HepG2 (cell line): ENCODE measurements around the gene ATP10D. TPM values are rescaled to one million over a fixed set of nuclear protein-coding genes. Genes with fewer than 3 reads are reported as not detected.

Source experiments
- ARNT ChIP-seq: fragments of 450-650 bp; IDR thresholded peaks from 2 replicates; pipeline ENCODE4 v1.6.1; 2017
- ATF7 ChIP-seq, 2 experiments: fragments of 450-650 bp in 1 of 2; sonication (generic) in 1 of 2; formaldehyde crosslinking in 1 of 2; IDR thresholded peaks; 2 replicates each; pipeline versions ENCODE4 v1.4.0 to v1.6.1; 2016 to 2020; ENCODE audit warnings: antibody characterized with exemption in 1 of 2, mild to moderate bottlenecking in 1 of 2, missing genetic modification reagents in 1 of 2
- CBX1 ChIP-seq: IDR thresholded peaks from one replicate; pipeline ENCODE4 v1.6.1; 2016; ENCODE audit warnings: antibody characterized with exemption, low read depth
- GATAD1 ChIP-seq: IDR thresholded peaks from 2 replicates; pipeline ENCODE4 v1.6.1; 2016; ENCODE audit warnings: missing genetic modification reagents, missing compliant biosample characterization
- GATAD2A ChIP-seq: IDR thresholded peaks from 2 replicates; pipeline ENCODE4 v1.6.1; 2016
- HCFC1 ChIP-seq: fragments of 150-350 bp; IDR thresholded peaks from 2 replicates; pipeline ENCODE4 v1.6.1; 2014; ENCODE audit warnings: low read depth, low read length
- HOXD1 ChIP-seq: sonication (generic); formaldehyde crosslinking; IDR thresholded peaks from 2 replicates; pipeline ENCODE4 v1.5.0; 2020; ENCODE audit warnings: missing genetic modification reagents
- NCOA1 ChIP-seq: sonication (generic); formaldehyde crosslinking; IDR thresholded peaks from 2 replicates; pipeline ENCODE4 v1.9.0; 2021; ENCODE audit warnings: missing genetic modification reagents
- NR3C1 ChIP-seq: sonication (generic); formaldehyde crosslinking; IDR thresholded peaks from 2 replicates; pipeline ENCODE4 v1.4.0; 2020; ENCODE audit warnings: missing genetic modification reagents
- PLRG1 ChIP-seq: fragments of 450-650 bp; conservative IDR thresholded peaks from 2 replicates; pipeline ENCODE4 v1.6.1; 2016
- RELA ChIP-seq: sonication (generic); formaldehyde crosslinking; IDR thresholded peaks from 2 replicates; pipeline ENCODE4 v1.4.0; 2020; ENCODE audit warnings: missing genetic modification reagents
- SKI ChIP-seq: fragments of 450-650 bp; IDR thresholded peaks from one replicate; pipeline ENCODE4 v1.6.1; 2018; ENCODE audit warnings: mild to moderate bottlenecking; ENCODE audit not compliant: partially characterized antibody
- SOX6 ChIP-seq, 2 experiments: fragments of 450-650 bp in 1 of 2; sonication (generic) in 1 of 2; formaldehyde crosslinking in 1 of 2; IDR thresholded peaks; 2 replicates each; pipeline versions ENCODE4 v1.4.0 to v1.6.1; 2017 to 2020; ENCODE audit warnings: antibody characterized with exemption in 1 of 2, mild to moderate bottlenecking in 1 of 2, missing genetic modification reagents in 1 of 2
- SRSF9 ChIP-seq: fragments of 200-400 bp; formaldehyde crosslinking; IDR thresholded peaks from 2 replicates; pipeline ENCODE4 v1.6.1; 2018; ENCODE audit warnings: borderline replicate concordance, mild to moderate bottlenecking, low read depth, low read length; ENCODE audit not compliant: insufficient read depth, poor library complexity, severe bottlenecking
- U2AF1 ChIP-seq: fragments of 200-400 bp; formaldehyde crosslinking; optimal IDR thresholded peaks from 2 replicates; pipeline ENCODE3; 2017; ENCODE audit warnings: mild to moderate bottlenecking, low read depth, low read length
- ZBTB8A ChIP-seq: sonication (generic); formaldehyde crosslinking; IDR thresholded peaks from 2 replicates; pipeline ENCODE4 v1.4.0; 2020; ENCODE audit warnings: mild to moderate bottlenecking, low read depth, missing genetic modification reagents, borderline replicate concordance
- ZMYM2 ChIP-seq: sonication (generic); formaldehyde crosslinking; IDR thresholded peaks from 2 replicates; pipeline ENCODE4 v1.8.0; 2022; ENCODE audit warnings: mild to moderate bottlenecking, missing genetic modification reagents
- ZNF101 ChIP-seq: sonication (generic); formaldehyde crosslinking; IDR thresholded peaks from 2 replicates; pipeline ENCODE4 v1.4.0; 2020; ENCODE audit warnings: mild to moderate bottlenecking, low read depth, missing genetic modification reagents, borderline replicate concordance
- ZNF124 ChIP-seq: sonication (generic); formaldehyde crosslinking; IDR thresholded peaks from 2 replicates; pipeline ENCODE4 v1.4.0; 2020; ENCODE audit warnings: missing genetic modification reagents
- ZNF546 ChIP-seq: sonication (generic); formaldehyde crosslinking; conservative IDR thresholded peaks from 2 replicates; pipeline ENCODE4 v1.8.1; 2023; ENCODE audit warnings: mild to moderate bottlenecking, missing genetic modification reagents
- ZNF589 ChIP-seq: sonication (generic); formaldehyde crosslinking; conservative IDR thresholded peaks from 2 replicates; pipeline ENCODE4 v1.8.0; 2022; ENCODE audit warnings: mild to moderate bottlenecking, moderate library complexity, missing genetic modification reagents
- ZNF614 ChIP-seq: IDR thresholded peaks from 2 replicates; pipeline ENCODE4 v1.6.1; 2018; ENCODE audit warnings: missing biosample characterization, missing genetic modification reagents, inconsistent platforms, borderline replicate concordance
- ZNF674 ChIP-seq: sonication (generic); formaldehyde crosslinking; IDR thresholded peaks from 2 replicates; pipeline ENCODE4 v1.5.0; 2020; ENCODE audit warnings: low read depth, mild to moderate bottlenecking, missing genetic modification reagents
- ZNF768 ChIP-seq: sonication (generic); formaldehyde crosslinking; IDR thresholded peaks from 2 replicates; pipeline ENCODE4 v1.4.0; 2020; ENCODE audit warnings: missing genetic modification reagents
- polyA plus RNA-seq, 8 experiments: library from polyadenylated mRNA; depleted of rRNA in 3 of 8; stranded (reverse) in 7 of 8; unstranded in 1 of 8; fragments of >200 nt; fragmentation: Illumina TruSeq in 4 of 8; extraction: Trizol in 4 of 8; gene quantifications; 2 replicates each; pipeline versions ENCODE4 v1.2.1 to v1.2.3, GENCODE V29; 2011 to 2016; ENCODE audit warnings: low read depth in 4 of 8, missing spikeins in 1 of 8, mixed read lengths in 1 of 8; ENCODE audit not compliant: insufficient read depth in 1 of 8
- total RNA-seq, 5 experiments: library from RNA; depleted of rRNA; stranded (reverse); fragments of >200 nt; fragmentation: Illumina TruSeq; extraction: Trizol; gene quantifications; 2 replicates each; pipeline ENCODE4 v1.2.3, GENCODE V29; 2016; ENCODE audit warnings: low read depth in 1 of 5
- TF ChIP-seq, protein P1 (sequence below): sonication (generic); formaldehyde crosslinking; IDR thresholded peaks from 2 replicates; pipeline ENCODE4 v1.4.0; 2020; ENCODE audit warnings: missing genetic modification reagents
- TF ChIP-seq, protein P2 (sequence below): sonication (generic); formaldehyde crosslinking; IDR thresholded peaks from 2 replicates; pipeline ENCODE4 v1.5.1; 2020; ENCODE audit warnings: missing genetic modification reagents, mild to moderate bottlenecking, borderline replicate concordance
- TF ChIP-seq, protein P3 (sequence below): sonication (generic); formaldehyde crosslinking; IDR thresholded peaks from 2 replicates; pipeline ENCODE4 v1.5.0; 2020; ENCODE audit warnings: missing genetic modification reagents

Gene ATP10D
- total and polyA plus RNA-seq, 2 of the 13 experiments (the other 11 are each of a cell fraction or from before 2014, with no cell fraction given), result 2.2 to 9.8 TPM

DNA sequence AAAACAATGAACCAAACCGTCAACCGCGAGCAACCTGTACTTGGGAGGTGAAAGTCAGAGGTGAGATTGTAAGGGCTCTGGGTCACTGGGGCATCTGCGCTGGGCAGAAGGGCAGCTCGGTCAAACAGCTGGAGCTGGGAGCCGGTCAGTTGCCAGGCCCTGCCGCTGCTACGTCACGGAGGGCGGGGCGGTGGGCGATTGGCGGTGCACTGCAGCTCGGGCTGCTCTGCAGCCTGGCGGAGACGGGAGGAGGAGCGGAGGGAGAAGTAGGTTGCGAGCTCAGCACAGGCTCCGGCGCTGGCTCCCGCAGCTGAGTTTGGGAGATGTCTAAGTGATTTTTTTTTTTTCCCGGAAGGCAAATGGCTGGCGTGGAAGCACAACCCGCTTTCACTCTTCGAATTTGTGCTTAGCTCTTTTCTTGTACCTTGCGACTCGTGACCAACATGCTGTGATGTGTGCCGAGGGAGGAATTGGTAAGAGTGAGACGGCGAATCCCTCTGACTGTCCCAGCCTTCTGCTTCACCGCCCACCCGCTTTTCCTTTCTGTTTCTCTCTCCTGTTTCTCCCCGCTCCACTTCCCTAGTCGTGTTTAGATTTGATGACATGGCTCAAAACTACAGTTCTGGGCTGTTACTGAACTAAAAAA lies at the start of gene ATP10D (continued):
- TF ChIP-seq, protein P1, sequence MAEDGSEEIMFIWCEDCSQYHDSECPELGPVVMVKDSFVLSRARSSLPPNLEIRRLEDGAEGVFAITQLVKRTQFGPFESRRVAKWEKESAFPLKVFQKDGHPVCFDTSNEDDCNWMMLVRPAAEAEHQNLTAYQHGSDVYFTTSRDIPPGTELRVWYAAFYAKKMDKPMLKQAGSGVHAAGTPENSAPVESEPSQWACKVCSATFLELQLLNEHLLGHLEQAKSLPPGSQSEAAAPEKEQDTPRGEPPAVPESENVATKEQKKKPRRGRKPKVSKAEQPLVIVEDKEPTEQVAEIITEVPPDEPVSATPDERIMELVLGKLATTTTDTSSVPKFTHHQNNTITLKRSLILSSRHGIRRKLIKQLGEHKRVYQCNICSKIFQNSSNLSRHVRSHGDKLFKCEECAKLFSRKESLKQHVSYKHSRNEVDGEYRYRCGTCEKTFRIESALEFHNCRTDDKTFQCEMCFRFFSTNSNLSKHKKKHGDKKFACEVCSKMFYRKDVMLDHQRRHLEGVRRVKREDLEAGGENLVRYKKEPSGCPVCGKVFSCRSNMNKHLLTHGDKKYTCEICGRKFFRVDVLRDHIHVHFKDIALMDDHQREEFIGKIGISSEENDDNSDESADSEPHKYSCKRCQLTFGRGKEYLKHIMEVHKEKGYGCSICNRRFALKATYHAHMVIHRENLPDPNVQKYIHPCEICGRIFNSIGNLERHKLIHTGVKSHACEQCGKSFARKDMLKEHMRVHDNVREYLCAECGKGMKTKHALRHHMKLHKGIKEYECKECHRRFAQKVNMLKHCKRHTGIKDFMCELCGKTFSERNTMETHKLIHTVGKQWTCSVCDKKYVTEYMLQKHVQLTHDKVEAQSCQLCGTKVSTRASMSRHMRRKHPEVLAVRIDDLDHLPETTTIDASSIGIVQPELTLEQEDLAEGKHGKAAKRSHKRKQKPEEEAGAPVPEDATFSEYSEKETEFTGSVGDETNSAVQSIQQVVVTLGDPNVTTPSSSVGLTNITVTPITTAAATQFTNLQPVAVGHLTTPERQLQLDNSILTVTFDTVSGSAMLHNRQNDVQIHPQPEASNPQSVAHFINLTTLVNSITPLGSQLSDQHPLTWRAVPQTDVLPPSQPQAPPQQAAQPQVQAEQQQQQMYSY (CRISPR knock-in tag), result peak; percentile 60; the same call in 1 of the 2 replicates
- TF ChIP-seq ZMYM2 (CRISPR knock-in tag) (no peak), ZNF589 (CRISPR knock-in tag) (no peak), ATF7 (IDR thresholded peaks at IDR 0.05) (no peak), ATF7 (CRISPR knock-in tag; IDR thresholded peaks at IDR 0.05) (no peak), GATAD1 (peak; percentile 33; the same call in 1 of the 2 replicates), ZNF546 (CRISPR knock-in tag) (no peak), HCFC1 (no peak), SKI (no peak), U2AF1 (no peak), ZNF674 (CRISPR knock-in tag) (no peak), ZNF101 (no peak), SRSF9 (no peak), SOX6 (IDR thresholded peaks at IDR 0.05) (no peak), SOX6 (CRISPR knock-in tag; IDR thresholded peaks at IDR 0.05) (0 out of 2 replicates have a peak, but pooled peaks have one; percentile 30), CBX1 (no peak), ZNF124 (CRISPR knock-in tag) (no peak), ZNF768 (CRISPR knock-in tag) (peak; percentile 72; the same call in 1 of the 2 replicates), NR3C1 (CRISPR knock-in tag) (no peak), ZNF614 (CRISPR knock-in tag) (no peak), NCOA1 (CRISPR knock-in tag) (no peak), ZBTB8A (CRISPR knock-in tag) (no peak), HOXD1 (CRISPR knock-in tag) (no peak), GATAD2A (CRISPR knock-in tag) (no peak; the same call in 1 of the 2 replicates), PLRG1 (no peak), ARNT (no peak), RELA (no peak)
- TF ChIP-seq, protein P2, sequence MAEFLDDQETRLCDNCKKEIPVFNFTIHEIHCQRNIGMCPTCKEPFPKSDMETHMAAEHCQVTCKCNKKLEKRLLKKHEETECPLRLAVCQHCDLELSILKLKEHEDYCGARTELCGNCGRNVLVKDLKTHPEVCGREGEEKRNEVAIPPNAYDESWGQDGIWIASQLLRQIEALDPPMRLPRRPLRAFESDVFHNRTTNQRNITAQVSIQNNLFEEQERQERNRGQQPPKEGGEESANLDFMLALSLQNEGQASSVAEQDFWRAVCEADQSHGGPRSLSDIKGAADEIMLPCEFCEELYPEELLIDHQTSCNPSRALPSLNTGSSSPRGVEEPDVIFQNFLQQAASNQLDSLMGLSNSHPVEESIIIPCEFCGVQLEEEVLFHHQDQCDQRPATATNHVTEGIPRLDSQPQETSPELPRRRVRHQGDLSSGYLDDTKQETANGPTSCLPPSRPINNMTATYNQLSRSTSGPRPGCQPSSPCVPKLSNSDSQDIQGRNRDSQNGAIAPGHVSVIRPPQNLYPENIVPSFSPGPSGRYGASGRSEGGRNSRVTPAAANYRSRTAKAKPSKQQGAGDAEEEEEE (CRISPR knock-in tag), result no peak
- TF ChIP-seq, protein P3, sequence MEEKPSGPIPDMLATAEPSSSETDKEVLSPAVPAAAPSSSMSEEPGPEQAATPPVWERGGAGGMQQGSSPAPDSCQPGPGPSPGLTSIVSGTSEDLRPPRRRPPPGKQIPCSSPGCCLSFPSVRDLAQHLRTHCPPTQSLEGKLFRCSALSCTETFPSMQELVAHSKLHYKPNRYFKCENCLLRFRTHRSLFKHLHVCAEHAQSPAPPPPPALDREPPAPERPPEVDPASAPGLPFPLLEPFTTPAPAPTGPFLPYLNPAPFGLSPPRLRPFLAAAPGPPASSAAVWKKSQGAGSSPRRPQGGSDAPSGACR (CRISPR knock-in tag), result no peak
